ENCODE data around the gene LARGE1.

Gene LARGE1

GRCh38 chr22:33923660-33924246, 3.5 kb upstream of the LARGE1 start:
- no peak overlapping the region for H3K4me3 ChIP-seq (ENCODE audit: low read depth, low read length)
- H3K36me3 ChIP-seq (ENCODE audit: control insufficient read depth, insufficient read depth, low read length): no peaks in the 10 kb centered on the region
- no peak overlapping the region for H3K9ac ChIP-seq (ENCODE audit: low read depth, low read length)
- H3K4me1 ChIP-seq (ENCODE audit: control insufficient read depth, insufficient read depth, low read length): peaks cover 8% of the 10 kb centered on the region
- H3K9me3 ChIP-seq (ENCODE audit: control insufficient read depth, insufficient read depth, low read length): no peaks in the 10 kb centered on the region
- no peaks in the 10 kb centered on the region for H3K27me3 ChIP-seq (ENCODE audit: control insufficient read depth, insufficient read depth, low read length)

DNA sequence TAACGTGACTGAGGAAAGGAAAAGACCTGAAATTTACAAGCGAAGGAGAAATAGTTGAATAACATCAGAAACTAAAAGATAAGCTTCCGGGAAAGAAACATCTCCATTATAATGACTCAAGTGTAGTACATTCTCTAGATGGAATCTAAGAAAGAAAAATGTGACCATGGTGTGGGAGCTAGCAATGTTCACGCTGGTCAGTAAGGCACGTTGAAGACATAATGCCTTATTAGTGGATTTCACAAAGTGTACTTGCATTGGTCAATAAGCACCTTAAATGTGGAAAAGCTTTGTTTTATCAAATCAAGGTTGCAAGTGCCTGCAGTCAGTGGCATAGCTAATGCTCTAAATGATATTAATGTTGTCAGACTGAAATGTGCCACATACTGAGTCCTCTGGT, 2.8 kb upstream of the LARGE1 start:
- peaks cover 8% of the 10 kb centered on the region for H3K4me1 ChIP-seq (ENCODE audit: control insufficient read depth, insufficient read depth, low read length)
- peak overlapping the region; percentile 87 for H3K4me3 ChIP-seq (ENCODE audit: low read depth, low read length)
- H3K36me3 ChIP-seq (ENCODE audit: control insufficient read depth, insufficient read depth, low read length): no peaks in the 10 kb centered on the region
- H3K9ac ChIP-seq (ENCODE audit: low read depth, low read length): no peak overlapping the region
- no peaks in the 10 kb centered on the region for H3K27me3 ChIP-seq (ENCODE audit: control insufficient read depth, insufficient read depth, low read length)
- no peaks in the 10 kb centered on the region for H3K9me3 ChIP-seq (ENCODE audit: control insufficient read depth, insufficient read depth, low read length)

GRCh38 chr22:33922349-33922681, 2.0 kb upstream of the LARGE1 start:
- Histone ChIP-seq H3K9ac (ENCODE audit: low read depth, low read length) (peak overlapping the region; percentile 89), H3K36me3 (ENCODE audit: control insufficient read depth, insufficient read depth, low read length) (no peaks in the 10 kb centered on the region), H3K9me3 (ENCODE audit: control insufficient read depth, insufficient read depth, low read length) (no peaks in the 10 kb centered on the region), H3K4me1 (ENCODE audit: control insufficient read depth, insufficient read depth, low read length) (peaks cover 13% of the 10 kb centered on the region), H3K4me3 (ENCODE audit: low read depth, low read length) (peak overlapping the region; percentile 87), H3K27me3 (ENCODE audit: control insufficient read depth, insufficient read depth, low read length) (no peaks in the 10 kb centered on the region)

DNA sequence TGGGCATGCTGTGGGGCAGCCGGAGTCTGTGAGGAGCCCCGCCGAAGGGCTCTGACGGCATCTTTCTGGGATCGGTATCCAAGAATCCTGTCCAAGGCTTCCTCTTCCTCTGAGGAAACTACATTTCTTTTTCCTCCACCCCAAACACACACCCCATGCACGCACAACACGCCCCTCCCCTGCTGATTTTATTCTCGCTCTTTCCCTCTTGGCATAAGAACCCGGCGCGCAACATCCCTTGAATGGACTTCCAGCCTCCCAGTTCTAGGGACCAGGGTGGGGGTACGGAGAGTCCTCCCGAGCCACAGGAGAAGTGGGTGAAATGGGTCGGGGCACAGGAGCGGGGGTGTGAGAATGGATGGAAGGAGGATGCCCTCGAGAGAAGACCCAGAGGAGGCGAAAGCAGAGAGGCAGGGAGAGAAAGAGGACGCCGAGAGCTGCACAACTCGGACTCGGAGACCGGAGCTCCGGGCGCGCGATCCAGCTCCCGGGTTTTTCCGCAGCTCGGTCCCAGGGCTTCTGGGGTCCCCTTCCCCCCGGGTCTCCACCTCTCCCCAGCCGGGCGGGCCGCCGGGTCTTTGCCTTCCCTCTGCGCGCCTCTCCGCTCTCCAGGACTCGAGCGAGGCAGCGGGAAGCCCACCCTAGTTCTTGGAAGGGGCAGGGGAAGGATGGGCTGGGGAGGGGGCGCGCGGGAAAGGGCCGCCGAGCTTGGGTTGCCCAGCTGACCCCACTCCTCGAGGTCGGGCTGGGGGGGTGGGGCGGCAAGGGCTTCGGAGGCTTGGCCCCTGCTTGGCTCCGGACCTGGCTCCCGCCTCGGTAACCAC, 1.5 kb upstream of the LARGE1 start:
- Histone ChIP-seq H3K9ac (ENCODE audit: low read depth, low read length) (peak overlapping the region; percentile 89), H3K27me3 (ENCODE audit: control insufficient read depth, insufficient read depth, low read length) (no peaks in the 10 kb centered on the region), H3K4me1 (ENCODE audit: control insufficient read depth, insufficient read depth, low read length) (peaks cover 19% of the 10 kb centered on the region), H3K36me3 (ENCODE audit: control insufficient read depth, insufficient read depth, low read length) (no peaks in the 10 kb centered on the region), H3K9me3 (ENCODE audit: control insufficient read depth, insufficient read depth, low read length) (no peaks in the 10 kb centered on the region), H3K4me3 (ENCODE audit: low read depth, low read length) (peak overlapping the region; percentile 87)

DNA sequence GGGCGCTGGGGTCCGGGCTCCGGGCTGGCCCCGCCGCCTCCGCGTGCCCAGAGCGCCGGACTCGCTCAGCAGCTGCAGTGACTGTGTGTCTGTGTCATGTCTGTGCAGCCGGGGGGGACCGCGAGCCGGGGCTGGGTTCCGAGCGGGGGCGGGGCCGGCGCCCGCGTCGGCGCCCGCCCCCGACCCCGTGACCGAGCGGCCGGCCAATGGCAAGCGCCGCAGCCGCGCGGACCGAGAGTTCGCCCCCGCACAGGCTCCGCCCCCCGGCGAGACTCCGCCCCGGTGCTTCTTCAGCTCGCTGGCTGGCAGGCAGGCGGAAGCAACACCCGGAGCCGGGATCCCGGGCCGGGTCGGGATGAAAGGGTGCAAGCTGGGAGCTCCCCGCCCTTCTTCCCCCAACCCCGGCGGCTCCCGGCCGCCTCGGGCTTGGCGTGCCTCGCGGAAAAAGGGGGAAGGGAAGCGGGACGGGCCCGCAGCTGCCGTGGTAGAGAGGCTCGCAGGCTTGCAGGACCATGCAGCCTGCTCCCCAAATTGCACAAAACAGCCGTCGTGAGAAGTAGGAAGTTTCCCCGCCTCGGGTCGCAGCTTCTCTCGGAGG, 750 bp upstream of the LARGE1 start:
- peak overlapping the region; percentile 87 for H3K9ac ChIP-seq (ENCODE audit: low read depth, low read length)
- peak overlapping the region; percentile 87 for H3K4me3 ChIP-seq (ENCODE audit: low read depth, low read length)
- H3K9me3 ChIP-seq (ENCODE audit: control insufficient read depth, insufficient read depth, low read length): no peaks in the 10 kb centered on the region
- H3K4me1 ChIP-seq (ENCODE audit: control insufficient read depth, insufficient read depth, low read length): peaks cover 25% of the 10 kb centered on the region
- no peaks in the 10 kb centered on the region for H3K36me3 ChIP-seq (ENCODE audit: control insufficient read depth, insufficient read depth, low read length)
- no peaks in the 10 kb centered on the region for H3K27me3 ChIP-seq (ENCODE audit: control insufficient read depth, insufficient read depth, low read length)

- peak overlapping the region; percentile 65 for H3K9ac ChIP-seq (ENCODE audit: low read depth, low read length)
- no peaks in the 10 kb centered on the region for H3K36me3 ChIP-seq (ENCODE audit: control insufficient read depth, insufficient read depth, low read length)
- H3K4me1 ChIP-seq (ENCODE audit: control insufficient read depth, insufficient read depth, low read length): peaks cover 26% of the 10 kb centered on the region
- no peaks in the 10 kb centered on the region for H3K27me3 ChIP-seq (ENCODE audit: control insufficient read depth, insufficient read depth, low read length)
- peak overlapping the region; percentile 94 for H3K4me3 ChIP-seq (ENCODE audit: low read depth, low read length)
- H3K9me3 ChIP-seq (ENCODE audit: control insufficient read depth, insufficient read depth, low read length): no peaks in the 10 kb centered on the region
Measured at GRCh38 chr22:33919391-33920196, 682 bp downstream of the LARGE1 start.

GRCh38 chr22:33918676-33919365, 1.5 kb downstream of the LARGE1 start:
- H3K36me3 ChIP-seq (ENCODE audit: control insufficient read depth, insufficient read depth, low read length): no peaks in the 10 kb centered on the region
- H3K27me3 ChIP-seq (ENCODE audit: control insufficient read depth, insufficient read depth, low read length): no peaks in the 10 kb centered on the region
- no peak overlapping the region for H3K9ac ChIP-seq (ENCODE audit: low read depth, low read length)
- H3K4me3 ChIP-seq (ENCODE audit: low read depth, low read length): peak overlapping the region; percentile 94
- no peaks in the 10 kb centered on the region for H3K9me3 ChIP-seq (ENCODE audit: control insufficient read depth, insufficient read depth, low read length)
- peaks cover 29% of the 10 kb centered on the region for H3K4me1 ChIP-seq (ENCODE audit: control insufficient read depth, insufficient read depth, low read length)

DNA sequence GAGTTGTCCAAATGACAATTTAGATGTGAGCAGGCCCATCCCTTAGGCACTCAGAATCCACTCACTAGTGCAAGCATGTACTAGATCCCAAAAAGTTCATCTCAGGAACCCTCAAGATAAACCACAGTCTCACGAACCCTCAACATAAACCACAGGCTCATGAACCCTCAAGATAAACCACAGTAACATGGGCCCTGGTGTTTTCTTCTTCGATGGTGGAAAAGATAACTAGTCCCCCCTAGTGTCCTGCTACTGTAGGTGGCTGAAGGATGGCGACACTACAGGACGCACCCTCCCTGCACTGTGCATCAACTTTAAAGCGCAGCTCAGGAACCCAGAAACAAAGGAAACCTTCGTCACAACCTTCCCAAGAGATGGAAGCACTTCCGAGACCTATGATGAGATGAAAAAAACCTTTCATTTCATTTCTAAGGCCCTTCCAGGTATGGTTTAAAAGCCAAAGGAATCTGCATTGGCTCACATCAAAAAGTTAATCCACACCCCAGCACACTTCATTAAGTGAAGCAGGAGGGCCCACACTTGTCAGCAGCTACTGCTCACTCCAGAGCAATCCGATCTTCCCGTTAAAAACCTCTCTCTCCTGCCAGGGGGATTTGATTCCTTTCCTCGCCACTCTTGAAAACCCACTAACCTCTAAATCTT, 2.4 kb downstream of the LARGE1 start:
- H3K4me3 ChIP-seq (ENCODE audit: low read depth, low read length): peak overlapping the region; percentile 94
- no peaks in the 10 kb centered on the region for H3K36me3 ChIP-seq (ENCODE audit: control insufficient read depth, insufficient read depth, low read length)
- peak overlapping the region; percentile 24 for H3K9ac ChIP-seq (ENCODE audit: low read depth, low read length)
- H3K4me1 ChIP-seq (ENCODE audit: control insufficient read depth, insufficient read depth, low read length): peaks cover 32% of the 10 kb centered on the region
- H3K27me3 ChIP-seq (ENCODE audit: control insufficient read depth, insufficient read depth, low read length): no peaks in the 10 kb centered on the region
- H3K9me3 ChIP-seq (ENCODE audit: control insufficient read depth, insufficient read depth, low read length): no peaks in the 10 kb centered on the region

DNA sequence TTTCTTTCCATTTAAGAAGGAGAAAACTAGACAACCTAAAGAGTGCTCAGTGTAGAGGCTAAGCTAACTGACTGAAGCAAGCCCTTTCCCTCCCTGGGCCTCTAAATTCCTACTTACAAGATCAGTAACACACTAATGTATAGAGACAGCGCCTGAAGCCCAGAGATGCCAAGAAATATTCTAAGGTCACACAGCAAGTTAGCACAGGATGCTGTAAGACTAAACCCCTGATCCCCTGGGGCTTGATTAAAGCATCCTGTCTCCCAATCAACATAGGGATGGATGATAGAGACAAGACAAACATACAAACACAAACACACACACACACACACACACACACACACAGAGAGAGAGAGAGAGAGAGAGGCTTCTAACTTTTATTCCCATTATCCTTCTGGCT, 5.6 kb downstream of the LARGE1 start:
- Histone ChIP-seq H3K4me1 (ENCODE audit: control insufficient read depth, insufficient read depth, low read length) (peaks cover 42% of the 10 kb centered on the region), H3K27me3 (ENCODE audit: control insufficient read depth, insufficient read depth, low read length) (no peaks in the 10 kb centered on the region), H3K4me3 (ENCODE audit: low read depth, low read length) (no peak overlapping the region), H3K36me3 (ENCODE audit: control insufficient read depth, insufficient read depth, low read length) (peaks cover 7% of the 10 kb centered on the region), H3K9ac (ENCODE audit: low read depth, low read length) (no peak overlapping the region), H3K9me3 (ENCODE audit: control insufficient read depth, insufficient read depth, low read length) (no peaks in the 10 kb centered on the region)

- Histone ChIP-seq H3K4me1 (ENCODE audit: control insufficient read depth, insufficient read depth, low read length) (peaks cover 42% of the 10 kb centered on the region), H3K4me3 (ENCODE audit: low read depth, low read length) (no peak overlapping the region), H3K27me3 (ENCODE audit: control insufficient read depth, insufficient read depth, low read length) (no peaks in the 10 kb centered on the region), H3K36me3 (ENCODE audit: control insufficient read depth, insufficient read depth, low read length) (peaks cover 7% of the 10 kb centered on the region), H3K9me3 (ENCODE audit: control insufficient read depth, insufficient read depth, low read length) (no peaks in the 10 kb centered on the region), H3K9ac (ENCODE audit: low read depth, low read length) (no peak overlapping the region)
Measured at GRCh38 chr22:33914131-33914530, 6.1 kb downstream of the LARGE1 start.

DNA sequence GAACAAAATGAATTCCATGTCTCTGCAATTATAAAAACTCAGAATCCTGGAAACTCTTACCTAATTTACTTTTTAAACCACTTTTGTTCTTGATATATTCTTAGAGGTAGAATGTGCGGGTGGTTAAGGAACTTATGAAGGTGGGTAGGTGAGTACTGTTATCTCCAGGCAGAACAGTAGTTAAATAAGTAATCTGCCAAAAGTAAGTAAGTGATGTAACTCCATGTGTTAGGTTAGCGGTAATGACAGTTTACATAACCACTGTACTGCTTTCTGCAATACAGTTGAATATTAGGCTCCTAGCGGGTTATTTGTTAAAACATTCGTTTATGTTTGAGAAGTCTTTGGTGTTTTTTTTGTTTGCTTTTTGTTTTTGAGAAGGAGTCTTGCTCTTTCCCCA, 7.1 kb downstream of the LARGE1 start:
- Histone ChIP-seq H3K27me3 (ENCODE audit: control insufficient read depth, insufficient read depth, low read length) (no peaks in the 10 kb centered on the region), H3K4me3 (ENCODE audit: low read depth, low read length) (no peak overlapping the region), H3K4me1 (ENCODE audit: control insufficient read depth, insufficient read depth, low read length) (peaks cover 43% of the 10 kb centered on the region), H3K9me3 (ENCODE audit: control insufficient read depth, insufficient read depth, low read length) (no peaks in the 10 kb centered on the region), H3K9ac (ENCODE audit: low read depth, low read length) (no peak overlapping the region), H3K36me3 (ENCODE audit: control insufficient read depth, insufficient read depth, low read length) (peaks cover 7% of the 10 kb centered on the region)

All from iPS-15b (cell line).